Measurements from ENCODE around the gene LRCH2.
"Not testable (repeated sequence)": the region's sequence is repeated elsewhere in the genome, so short reads cannot be mapped to it uniquely, and the experiment has no call there.

- not testable (repeated sequence) for TF ChIP-seq CTCF, POLR2A (IDR thresholded peaks at IDR 0.05)
These were observed 24.3 kb downstream of the LRCH2 start for GRCh38 chrX:115209547-115209946.
